Tibial nerve (tissue), 3 donors: ENCODE data around the gene MUC21.

Experiments used
- EP300 ChIP-seq, 2 donors: sonication (generic); formaldehyde crosslinking; IDR thresholded peaks; one replicate each; pipeline ENCODE4 v1.6.1; 2017; ENCODE audit warnings: antibody characterized with exemption in 2 of 2, mild to moderate bottlenecking in 1 of 2
- POLR2A ChIP-seq, 2 donors: fragments of 450-650 bp; IDR thresholded peaks; one replicate each; pipeline ENCODE4 v1.6.1; 2017; ENCODE audit warnings: antibody characterized with exemption in 2 of 2, mild to moderate bottlenecking in 2 of 2, moderate library complexity in 2 of 2

- TF ChIP-seq EP300 (IDR thresholded peaks at IDR 0.05) (no peak), POLR2A (IDR thresholded peaks at IDR 0.05) (no peak)
These were observed 25.8 kb upstream of the MUC21 start for GRCh38 chr6:30957716-30958115.
